ENCODE results near the gene FAM199X.
"Not testable (repeated sequence)": the region's sequence is repeated elsewhere in the genome, so short reads cannot be mapped to it uniquely, and the experiment has no call there.

FAM199X gene

GRCh38 chrX:104193485-104193884 is 27.2 kb downstream of the FAM199X start:
- no peak for DNase-seq

DNA sequence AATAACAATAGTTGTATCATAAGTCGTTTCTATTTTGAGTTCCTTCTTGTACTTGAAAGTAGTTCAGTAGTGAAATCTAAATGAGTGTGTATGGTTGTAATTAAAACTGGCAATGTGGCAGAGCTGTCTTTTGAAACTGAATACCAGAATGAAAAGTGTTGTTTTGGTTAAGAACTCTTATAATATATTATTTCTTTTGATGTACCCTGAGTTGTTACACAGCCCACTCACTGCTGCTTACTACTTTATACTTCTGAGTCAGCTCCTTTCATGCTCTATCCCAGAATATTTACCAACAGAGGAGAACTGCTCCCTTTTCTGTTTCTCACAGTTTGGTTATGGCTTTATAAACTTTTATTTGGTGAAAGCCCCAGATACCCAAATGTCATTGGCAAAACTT is 28.8 kb downstream of the FAM199X start:
- DNase-seq = no peak

DNA sequence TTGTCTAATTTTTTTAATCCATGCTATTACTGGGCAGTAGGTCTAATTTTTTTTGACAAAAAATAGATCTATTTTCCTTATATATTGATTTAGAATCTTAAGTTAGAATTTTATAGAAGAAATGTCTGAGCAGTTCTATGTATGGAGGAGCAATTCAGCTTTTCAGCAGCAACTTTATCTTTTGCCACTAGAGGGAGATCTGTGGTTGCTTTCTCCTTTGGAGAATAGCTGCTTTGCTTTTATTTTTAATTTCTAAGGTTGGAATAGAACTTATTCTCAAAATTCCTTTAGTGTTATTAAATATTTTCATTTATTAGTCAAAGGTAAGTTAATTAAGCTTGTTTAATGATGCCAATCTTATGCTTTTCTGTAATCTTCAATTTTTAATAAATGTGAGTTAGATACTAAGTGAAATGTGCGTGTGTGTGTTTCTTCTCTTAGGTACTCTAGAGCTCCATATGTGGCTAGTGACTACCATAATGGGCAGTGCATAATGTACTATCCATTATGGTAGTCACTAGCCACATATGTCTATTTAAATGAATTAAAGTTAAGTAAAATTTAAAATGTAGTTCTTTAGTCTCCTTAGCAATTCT is 29.3 kb downstream of the FAM199X start:
- DNase-seq = peak in 1 of 2 experiments; percentile 37

DNA sequence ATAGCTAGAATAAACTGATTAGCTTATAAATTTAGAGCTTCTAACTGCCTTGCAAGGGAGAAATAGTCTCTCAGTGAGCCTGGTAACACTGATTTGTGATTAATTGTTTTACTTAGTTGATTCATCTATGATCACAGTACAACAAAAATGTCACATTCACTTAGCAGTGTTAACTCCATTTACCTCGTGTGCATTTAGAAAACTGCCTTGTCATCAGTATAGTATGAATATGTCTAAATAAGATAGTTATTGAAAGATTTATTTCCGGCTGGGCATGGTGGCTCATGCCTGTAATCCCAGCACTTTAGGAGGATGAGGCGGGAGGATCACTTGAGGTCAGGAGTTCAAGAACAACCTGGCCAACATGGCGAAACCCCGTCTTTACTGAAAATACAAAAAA is 39.3 kb downstream of the FAM199X start:
- no peak for DNase-seq

DNA sequence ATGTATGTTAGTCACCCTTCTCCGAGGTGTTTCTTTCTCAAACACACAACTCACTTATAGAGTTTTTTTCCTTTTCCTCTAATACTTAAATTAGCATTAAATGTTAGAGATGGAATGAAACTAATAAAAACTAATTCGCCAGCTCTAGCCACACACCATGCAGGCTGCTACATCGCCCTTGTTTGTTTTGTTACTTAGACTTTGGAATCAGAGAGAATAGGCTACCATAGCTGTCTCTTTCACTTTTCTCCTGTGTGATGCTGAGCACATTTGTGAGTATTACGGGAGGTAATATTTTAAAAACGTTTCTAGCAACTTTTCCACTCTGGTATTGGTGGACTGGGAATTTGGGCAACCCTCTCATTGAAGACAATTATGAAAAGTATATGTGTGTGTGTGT is 44.9 kb downstream of the FAM199X start:
- DNase-seq = no peak

DNA sequence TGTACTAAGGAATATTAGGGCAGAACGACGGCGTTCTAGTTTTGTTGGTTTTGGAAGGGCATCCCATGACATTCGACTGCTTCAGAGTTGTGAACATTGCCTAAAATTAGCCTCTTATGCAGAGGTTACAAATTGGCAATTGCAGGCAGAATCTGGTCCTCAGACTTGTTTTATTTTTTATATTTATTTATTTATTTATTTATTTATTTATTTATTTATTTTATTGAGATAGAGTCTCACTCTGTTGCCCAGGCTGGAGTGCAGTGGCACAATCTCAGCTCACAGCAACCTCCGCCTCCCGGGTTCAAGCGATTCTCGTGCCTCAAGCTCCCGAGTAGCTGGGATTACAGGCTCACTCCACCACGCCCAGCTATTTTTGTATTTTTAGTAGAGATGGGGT is 63.8 kb downstream of the FAM199X start:
- DNase-seq = not testable (repeated sequence)
